Posterior cingulate gyrus (tissue), 11 donors: ENCODE data around the gene PTCH1.

Experiments used
- DNase-seq, 10 donors: peaks; one replicate each; pipeline versions ENCODE4 v3.0.0 to v3.0.0-alpha.2; 2020 to 2021; ENCODE audit warnings: mixed read lengths in 3 of 10
- intact Hi-C: fragments of 100-400 bp; cut with DNase I; formaldehyde crosslinking; loops from one replicate; pipeline ENCODE4 v1.15.1; 2023

The PTCH1 gene

DNA sequence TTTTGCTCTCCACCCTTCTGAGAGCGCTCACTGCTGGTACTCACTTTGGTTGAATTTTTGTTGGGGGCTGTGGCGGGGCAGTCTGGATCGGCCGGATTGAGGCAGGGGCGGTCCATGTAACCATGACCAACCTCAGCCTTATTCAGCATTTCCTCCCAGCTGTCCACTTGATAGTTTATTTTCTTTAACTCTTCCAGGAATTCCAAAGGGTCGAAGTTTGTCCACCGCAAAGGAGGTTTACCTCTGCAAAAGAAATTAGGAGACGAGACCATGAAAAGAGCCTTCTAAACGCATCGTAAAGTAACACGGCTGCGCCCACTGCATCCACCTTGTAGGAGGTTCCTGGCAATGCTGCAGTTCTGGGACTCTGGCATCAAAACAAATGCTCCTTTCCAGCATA, 36.4 kb downstream of the PTCH1 start:
- intact Hi-C loops, result no loop called here
- no peak for DNase-seq

DNA sequence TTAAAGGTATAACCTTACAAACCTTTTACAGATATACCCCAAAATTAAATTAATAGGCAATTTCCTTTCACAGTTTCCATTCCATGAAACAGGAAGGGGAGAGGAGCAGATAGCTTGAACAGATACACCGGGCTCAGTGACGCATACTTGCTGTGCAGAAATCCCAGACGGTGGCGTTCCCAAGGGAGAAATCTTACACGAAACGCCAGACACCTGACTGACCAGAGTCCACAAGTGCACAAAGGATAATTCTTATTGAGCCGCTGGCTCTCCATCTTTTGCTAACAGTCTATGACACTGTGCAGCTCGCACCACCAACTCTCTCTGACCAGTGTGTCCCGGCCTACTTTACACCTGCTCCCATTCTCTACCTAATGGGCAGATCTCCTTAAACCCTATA, 37.4 kb downstream of the PTCH1 start:
- intact Hi-C loops, result loop anchor here (2.0 kb wide), 1 partner anchor 17 kb away; no protein-coding TSS in a partner anchor
- no peak for DNase-seq

DNA sequence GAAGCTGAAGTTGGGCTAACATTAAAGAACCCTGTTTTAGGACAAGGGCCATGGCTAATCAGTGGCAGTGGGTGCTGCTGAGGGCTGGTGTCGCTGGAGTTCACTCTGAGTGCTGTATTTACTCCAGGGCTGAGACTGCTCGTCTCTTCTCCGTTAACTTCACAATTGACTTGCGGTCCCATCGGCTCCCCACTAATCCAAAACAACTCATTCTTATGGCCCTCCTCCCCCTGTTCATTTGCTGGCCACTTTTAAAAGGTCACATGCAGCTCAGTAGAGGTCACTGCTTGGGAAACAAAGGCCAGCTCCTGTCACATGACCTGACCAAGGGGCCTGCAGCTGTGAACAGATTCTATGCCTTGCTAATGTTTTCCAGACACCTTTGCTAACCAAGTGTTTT, 38.4 kb downstream of the PTCH1 start:
- intact Hi-C loops, result loop anchor here (2.0 kb wide), 1 partner anchor 16 kb away; no protein-coding TSS in a partner anchor
- peak in 2 of 10 donors; percentile 32 to 48 for DNase-seq

DNA sequence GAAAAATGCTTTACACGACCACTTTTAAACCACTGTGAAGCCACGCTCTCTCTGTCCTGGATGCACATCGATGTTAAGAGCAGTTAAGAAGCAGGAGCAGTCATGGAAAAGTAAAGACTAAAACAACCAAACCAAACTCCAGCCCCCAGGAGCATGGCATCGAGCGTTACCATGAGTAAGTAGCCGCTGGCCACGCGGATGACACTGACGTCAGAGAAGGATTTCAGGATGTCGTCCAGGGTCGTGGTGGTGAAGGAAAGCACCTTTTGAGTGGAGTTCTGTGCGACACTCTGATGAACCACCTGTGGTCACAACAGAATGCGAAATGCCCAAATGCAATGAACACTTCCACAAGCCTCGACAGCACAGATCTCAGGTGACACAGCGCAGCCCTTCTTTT, 38.9 kb downstream of the PTCH1 start:
- intact Hi-C loops, result loop anchor here (2.0 kb wide), 1 partner anchor 15 kb away; no protein-coding TSS in a partner anchor
- peak in 1 of 10 donors; percentile 27 for DNase-seq

DNA sequence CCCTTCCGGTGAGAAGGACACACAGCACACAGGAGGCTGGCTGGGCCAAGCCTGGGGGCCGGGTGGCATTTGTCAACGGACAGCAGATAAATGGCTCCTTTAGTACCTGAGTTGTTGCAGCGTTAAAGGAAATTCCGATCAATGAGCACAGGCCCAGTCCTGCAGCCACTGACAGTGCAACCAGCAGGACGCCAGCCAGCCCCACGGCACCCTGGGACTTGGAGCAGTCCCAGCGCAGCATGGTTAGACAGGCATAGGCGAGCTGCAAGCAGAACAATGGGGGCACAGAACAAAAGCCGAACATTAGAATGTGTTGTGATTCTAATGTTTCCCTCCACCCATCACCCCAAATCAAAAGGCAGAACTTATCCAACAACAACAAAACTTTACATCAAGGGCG, 39.3 kb downstream of the PTCH1 start:
- intact Hi-C loops, result no loop called here

DNA sequence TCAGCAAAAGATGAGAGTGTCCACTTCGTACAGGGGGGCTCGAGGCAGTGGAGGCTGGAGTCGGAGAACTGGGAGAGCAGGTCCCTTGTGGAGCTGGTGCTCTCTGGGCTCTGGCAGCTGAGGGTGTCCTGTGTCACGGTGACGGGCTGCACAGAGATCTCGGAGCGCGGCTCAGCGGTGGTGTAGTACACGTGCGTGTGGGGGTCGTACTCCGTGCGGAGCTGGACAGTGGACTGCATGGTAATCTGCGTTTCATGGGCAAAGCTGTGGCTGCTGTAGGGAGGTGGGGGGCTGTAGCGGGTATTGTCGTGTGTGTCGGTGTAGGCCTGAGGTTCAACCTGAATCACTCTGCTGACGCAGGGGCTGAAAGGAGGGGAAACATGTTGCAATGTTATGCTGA, 48.0 kb downstream of the PTCH1 start:
- intact Hi-C loops, result no loop called here
- no peak for DNase-seq

More for the DNA sequence above, 39.3 kb downstream of the PTCH1 start:
- peak; percentile 80 to 99 (median 89) for DNase-seq

DNA sequence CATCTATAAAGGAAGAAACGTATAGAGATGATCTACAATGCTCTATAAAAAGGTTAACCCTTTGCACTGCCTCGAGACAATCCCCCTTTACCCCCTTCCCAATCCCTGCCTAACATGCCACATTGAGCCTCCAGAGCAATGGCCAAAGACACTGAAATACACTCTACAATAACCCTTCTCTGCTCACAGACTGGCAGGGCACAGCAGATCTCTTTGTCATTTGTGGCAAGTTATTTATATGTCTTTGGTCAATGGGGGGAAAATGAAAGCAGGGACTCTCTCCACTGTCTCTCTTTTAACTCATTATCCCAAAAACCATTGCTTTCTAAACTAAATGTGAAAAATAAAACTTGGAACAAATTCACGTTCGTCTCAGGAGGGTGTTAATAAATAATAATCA, 51.7 kb downstream of the PTCH1 start:
- no peak for DNase-seq
- intact Hi-C loops, result no loop called here

DNA sequence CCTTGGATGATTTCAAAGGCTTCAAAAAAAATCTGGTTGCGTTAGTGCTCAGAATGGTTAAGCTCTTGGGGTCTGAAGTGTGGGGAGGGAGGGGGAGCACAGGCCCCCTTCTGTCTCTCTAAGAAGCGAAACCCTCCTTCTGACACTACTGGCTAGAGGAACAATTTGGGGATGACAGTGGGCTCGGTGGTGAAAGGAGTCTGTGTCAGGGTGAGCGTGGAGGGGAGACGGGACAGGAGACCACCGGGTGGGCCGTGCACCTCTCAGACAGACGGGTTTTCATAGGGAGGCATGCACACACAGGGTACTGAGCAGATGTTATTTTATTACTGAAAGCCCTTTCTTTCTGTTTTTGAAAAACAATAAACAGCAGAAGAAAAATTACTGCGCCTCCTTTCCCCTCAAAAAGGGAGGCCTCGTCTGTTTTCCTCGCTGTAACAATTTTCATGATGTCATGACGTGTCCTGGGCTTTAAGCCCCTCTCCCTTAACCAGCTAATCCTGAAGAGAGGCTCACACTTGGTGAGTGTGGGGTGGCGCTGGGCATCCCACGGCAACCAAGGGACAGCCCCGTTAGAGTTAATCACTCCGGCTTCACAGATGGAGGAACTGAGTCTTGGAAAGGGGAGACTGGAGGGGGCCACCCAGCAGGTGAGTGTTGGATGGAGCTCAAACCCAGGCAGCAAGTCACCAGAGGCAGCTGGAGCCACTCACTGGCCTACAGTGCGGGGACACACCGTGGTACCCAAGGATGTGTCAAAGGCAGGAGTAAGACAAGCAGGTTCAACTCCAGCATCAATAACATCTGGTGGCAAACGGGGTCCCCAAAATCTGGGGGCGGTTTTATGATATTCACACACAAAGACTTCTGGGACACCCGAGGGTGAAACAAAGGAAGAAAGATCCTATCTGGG, 53.4 kb downstream of the PTCH1 start:
- DNase-seq, result no peak
- intact Hi-C loops, result loop anchor here (2.0 to 5.0 kb wide), 2 partner anchors 15 to 44 kb away; no protein-coding TSS in a partner anchor

DNA sequence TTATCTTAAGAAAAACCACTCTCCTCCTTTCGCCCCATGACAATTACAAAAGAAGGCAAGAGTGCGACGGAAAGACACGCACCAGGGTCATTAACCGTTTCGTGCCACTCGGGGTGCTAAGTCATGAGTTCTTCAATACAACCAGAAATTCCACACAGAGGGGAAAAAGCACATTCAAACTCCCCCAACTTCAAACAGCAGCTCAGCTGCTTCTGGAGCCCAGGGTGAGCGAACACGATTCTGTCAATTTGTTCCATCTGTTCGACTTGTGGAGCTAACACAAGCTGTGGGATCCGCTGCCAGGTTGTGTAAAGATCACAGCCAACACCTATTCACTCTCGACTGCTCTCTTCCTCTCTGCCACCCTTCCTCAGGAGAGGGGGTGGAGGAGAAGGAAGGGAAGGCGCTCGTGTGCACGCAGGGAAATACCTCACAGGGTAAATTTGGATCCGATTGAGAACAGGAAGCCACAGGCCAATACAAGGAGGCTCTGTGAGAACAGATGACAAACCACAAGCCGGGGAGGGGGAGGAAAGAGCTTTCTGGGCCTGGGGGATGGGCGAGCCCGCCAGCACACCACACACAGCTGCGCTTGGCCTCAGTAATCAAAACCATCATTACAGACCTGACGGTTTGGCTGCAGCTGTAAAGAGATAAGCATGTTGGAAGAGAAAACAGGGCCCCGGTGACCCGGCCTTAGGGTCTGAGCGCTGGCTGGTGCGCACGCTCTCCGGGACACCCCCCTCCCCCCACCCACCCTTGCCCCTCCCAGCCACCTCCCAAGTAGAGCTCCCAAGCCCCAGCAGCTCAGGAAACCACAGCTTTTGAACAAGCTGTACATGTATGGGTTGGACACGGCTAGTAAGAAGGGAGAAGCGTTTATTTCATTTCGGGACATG, 54.3 kb downstream of the PTCH1 start:
- intact Hi-C loops, result loop anchor here (2.0 to 5.0 kb wide), 2 partner anchors 16 to 45 kb away; no protein-coding TSS in a partner anchor

DNA sequence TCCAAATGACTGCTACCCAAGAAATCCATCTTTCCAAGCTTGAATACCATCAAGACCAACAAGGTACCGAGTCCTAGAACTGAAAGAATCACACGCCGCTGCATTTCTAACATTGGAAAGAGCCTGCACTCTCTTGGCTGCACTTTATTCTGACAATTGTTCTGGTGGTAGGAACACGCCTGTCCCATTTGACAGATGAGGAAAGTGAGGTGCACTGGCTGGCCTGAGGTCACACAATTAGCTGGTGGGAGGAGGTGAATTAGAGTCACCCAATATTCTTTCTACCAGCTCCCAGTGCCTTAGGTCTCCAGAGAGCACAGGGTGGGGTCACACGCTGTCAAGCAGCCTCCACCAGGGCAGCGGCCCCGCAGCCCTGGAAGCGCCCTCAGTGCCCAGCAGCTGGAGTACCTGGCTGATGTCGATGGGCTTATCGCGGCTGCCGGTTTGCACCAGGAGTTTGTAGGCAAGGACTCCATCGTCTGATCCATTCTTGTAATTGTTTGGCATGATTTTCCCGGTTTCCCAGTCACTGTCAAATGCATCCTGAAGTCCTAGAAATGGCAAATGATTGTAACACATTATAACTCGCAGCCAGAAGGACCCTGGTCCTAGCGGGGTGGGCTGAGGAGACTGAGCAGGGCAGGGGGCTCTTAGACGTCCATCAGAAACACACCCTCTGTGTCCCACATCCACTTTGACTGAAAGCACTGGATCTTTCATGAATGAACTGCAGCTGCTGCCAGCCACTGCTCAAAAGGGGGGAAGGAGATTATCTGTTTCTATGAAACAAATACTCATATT, 55.1 kb downstream of the PTCH1 start:
- no peak for DNase-seq
- intact Hi-C loops, result loop anchor here (2.0 to 5.0 kb wide), 2 partner anchors 17 to 46 kb away; no protein-coding TSS in a partner anchor

More for the DNA sequence above, 54.3 kb downstream of the PTCH1 start:
- DNase-seq, result peak; percentile 60 to 96 (median 78)

DNA sequence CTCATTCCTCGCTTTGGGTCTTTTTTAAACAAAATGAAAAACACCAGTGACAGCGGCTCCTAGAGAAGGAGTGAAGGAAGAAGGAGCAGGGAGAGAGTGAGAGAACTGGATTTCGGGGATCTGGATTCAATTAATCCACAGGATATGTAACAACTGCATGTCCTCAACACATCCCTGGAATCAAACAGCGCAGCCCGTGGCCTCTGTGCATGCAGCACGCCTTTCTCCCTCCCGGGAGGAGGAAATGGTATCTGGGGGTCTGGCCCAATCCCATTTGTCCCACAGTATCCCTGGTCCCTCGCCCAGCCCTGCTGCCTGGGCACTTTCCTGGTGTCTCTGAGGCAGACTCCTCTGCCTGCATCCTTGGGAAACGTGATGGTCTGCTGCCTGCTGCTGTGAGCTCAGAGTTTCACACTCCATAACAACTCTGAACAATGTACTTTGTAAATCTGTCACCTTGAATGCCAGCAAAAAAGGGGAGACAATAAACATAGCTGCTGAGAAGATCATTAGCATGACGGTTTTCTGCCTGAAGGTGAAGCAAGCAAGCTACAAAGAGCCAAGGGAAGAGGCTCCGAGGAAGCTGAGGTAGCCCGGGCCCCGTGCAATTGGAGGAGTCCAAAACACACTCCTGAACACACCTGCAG, 56.1 kb downstream of the PTCH1 start:
- intact Hi-C loops, result loop anchor here (5.0 kb wide), 1 partner anchor 47 kb away; no protein-coding TSS in a partner anchor
- DNase-seq, result peak in 1 of 10 donors; percentile 17

DNA sequence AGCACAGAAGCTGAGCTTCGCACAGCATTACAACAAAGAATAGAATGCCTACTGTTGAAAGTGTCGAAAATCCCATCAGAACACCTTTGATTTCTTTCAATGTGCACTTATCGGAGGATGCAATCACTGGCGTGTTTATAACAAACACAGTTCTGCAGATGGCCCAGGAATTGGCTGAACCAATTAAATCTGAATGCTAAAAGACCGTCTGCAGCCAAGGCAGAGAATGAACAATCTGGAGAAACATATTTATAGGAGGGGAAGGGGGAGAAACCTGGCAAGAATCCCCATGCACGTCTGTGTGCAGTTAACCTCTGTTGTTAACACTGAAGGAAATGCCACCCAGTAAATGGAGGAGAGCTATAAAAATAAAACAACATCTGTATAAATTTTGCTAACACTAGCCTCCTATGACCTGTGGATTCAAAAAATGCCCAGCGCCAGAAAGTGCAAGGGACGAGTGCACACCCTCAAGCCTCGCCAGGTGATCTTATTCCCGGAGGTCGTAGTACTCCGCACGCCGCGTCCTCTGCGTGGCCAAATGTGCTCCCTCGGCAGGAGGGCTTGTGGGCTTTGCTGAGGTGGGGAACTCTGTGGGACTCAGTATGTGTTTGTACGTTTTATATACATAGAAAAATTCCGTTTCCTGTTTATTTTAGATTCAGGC, 56.8 kb downstream of the PTCH1 start:
- intact Hi-C loops, result loop anchor here (5.0 kb wide), 1 partner anchor 47 kb away; no protein-coding TSS in a partner anchor
- no peak for DNase-seq

DNA sequence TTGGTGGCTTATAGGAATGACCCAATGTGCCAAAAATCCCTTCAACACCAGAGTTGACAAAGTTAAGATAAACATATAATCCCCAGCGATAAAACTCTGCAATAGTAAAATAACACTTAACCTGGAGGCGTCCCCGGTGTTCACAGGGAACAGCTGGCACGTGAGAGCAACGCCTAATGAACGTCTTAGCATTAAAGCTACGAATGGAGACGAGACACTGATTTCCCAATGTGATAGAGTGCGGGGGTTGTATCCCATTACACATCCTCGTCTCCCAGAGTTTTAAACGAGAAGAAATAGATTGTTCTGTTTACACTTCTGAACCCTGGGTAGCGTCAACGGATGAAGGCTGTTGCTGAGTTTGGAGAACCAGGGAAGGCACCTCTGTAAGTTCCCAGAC, 57.6 kb downstream of the PTCH1 start:
- intact Hi-C loops, result no loop called here
- no peak for DNase-seq

DNA sequence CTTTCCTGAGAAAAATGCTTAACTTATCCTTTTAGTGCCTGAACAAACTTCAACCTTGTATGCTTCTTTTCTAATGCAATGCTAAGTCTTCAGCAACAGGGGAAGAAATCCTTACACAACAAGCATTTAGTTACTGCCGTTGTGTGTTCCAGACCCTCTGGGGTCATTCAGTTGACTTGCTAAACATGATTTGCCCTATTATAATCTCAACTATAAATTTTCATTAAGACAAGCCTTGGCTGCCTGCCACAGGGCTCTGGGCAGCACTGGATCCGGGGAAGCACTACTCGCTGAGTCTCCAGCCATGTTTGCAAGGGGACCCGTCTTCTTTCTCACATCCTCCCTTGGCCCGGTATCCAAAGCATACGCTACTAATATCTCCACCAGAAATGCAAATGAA, 58.1 kb downstream of the PTCH1 start:
- intact Hi-C loops, result no loop called here
- no peak for DNase-seq

DNA sequence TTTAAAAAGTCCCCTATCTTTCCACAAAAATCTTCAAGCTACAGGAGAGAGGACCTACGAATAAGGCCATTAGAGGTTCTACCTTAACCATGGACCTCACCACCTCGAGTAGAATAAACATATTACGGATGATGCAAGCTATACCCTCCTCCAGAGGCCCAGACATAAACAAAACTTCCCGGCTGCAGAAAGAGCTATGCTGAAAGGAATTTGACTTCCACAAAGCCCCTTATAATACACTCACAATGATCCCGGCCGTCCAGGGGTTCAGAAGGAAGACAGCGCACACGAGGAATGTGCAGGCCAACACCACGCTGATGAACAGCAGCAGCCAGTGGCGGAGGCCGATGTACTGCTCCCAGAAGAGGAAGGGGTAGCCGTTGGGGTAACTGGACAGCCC, 59.0 kb downstream of the PTCH1 start:
- no peak for DNase-seq
- intact Hi-C loops, result no loop called here

DNA sequence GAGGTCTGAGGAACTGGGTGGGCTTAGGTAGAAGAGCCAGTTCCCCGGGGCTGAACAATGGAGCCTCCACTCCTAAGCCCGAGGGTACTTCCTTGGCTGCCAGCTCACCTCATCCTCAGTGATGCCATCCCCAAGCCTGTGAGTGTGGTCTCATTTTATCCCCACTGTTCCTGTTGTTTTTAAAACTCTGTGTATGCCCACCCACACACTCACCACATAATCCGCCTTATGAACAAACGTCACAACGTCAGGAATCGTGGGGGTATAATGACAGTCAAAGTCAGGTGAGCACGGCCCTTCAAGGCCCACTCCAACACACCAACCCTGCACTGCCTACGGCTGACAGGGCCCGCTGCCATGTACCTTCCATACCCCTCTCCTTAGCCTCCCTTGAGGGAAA, 61.1 kb downstream of the PTCH1 start:
- intact Hi-C loops, result no loop called here
- DNase-seq, result no peak

DNA sequence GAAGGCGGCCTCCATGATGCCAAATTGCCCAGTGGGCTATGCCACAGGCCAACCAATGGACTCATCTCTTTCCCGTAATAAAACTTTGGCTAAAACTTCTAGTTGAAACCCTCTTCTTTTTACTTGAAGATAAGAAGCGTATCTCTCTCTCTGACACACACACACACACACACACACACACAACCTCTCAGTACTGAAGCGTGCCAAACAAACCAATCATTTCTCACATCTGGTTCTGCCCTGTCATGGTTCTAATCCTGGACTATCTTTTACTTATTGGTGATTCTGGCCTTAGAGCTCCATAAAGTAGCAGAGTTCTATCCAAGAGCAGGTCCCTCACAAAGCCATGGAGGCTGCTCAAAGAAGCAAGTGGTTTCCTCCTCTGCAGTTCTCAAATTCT, 64.6 kb downstream of the PTCH1 start:
- intact Hi-C loops, result no loop called here
- DNase-seq, result no peak

DNA sequence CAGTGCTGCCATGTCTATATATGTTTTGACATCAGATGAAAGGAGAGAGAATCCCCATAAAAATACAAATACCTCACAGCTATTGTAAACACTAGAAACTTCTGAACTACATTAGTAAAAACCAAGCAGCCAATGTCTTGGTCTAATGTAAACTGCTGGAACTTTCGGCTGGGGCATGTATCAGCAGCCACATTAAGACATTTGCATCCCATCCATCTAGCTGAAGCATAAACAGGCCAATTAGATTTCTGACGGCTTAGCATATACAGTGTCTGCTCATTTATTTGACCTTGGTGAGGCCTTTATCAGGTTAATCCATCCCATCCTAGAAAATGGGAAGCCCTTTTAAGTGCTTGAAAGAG, 65.7 kb downstream of the PTCH1 start:
- intact Hi-C loops, result no loop called here
- DNase-seq, result no peak
